PFSK-1 (cell line): ENCODE measurements around the gene PPP2R2C.

Source experiments
- FOXP2 ChIP-seq: optimal IDR thresholded peaks from 2 replicates; pipeline ENCODE3; 2011; ENCODE audit warnings: borderline replicate concordance, control low read depth, inconsistent platforms; ENCODE audit not compliant: insufficient read depth; ENCODE audit errors: extremely low read length, extremely low read depth
- POLR2AphosphoS5 ChIP-seq: IDR thresholded peaks from 2 replicates; pipeline ENCODE4 v1.6.1; 2012; ENCODE audit warnings: low read depth, mild to moderate bottlenecking, control low read depth, low read length, moderate library complexity
- SIN3A ChIP-seq: IDR thresholded peaks from 2 replicates; pipeline ENCODE4 v1.6.1; 2012; ENCODE audit warnings: mild to moderate bottlenecking, low read length, moderate library complexity, borderline replicate concordance; ENCODE audit not compliant: insufficient read depth
- TAF1 ChIP-seq: IDR thresholded peaks from 2 replicates; pipeline ENCODE4 v1.6.1; 2012; ENCODE audit warnings: low read length, control low read depth, borderline replicate concordance; ENCODE audit not compliant: insufficient read depth
- TF ChIP-seq, protein P1 (sequence below), 2 experiments: IDR thresholded peaks; 2 replicates each; pipeline versions ENCODE4 v1.6.1 to v1.8.0; 2011 to 2012; ENCODE audit warnings: low read depth in 2 of 2, low read length in 2 of 2, control low read depth in 1 of 2, inconsistent platforms in 1 of 2, mild to moderate bottlenecking in 1 of 2, moderate library complexity in 1 of 2; ENCODE audit not compliant: insufficient read depth in 1 of 2

The PPP2R2C gene

DNA sequence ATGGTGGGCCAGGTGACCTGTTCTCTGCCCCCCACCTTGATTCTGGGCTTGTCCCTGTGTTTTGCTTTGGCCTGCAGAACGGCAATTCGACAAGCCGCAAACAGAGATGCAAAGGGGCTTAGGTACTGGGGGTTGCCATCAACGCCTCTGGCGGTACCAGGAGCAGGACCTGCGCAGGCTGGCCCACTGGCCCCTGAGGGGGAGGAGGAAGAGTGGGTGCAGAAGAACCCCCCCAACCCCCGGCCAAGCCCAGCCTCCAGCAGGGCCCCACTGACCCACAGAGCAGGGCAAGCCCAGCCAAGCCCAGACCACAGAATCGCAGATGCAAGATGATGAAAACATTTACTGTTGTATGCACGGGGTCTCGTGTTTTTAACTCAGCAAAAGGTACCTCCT lies 89.4 kb downstream of the PPP2R2C start:
- TF ChIP-seq SIN3A (no peak), POLR2AphosphoS5 (no peak), TAF1 (no peak), FOXP2 (no peak)
- TF ChIP-seq, protein P1, sequence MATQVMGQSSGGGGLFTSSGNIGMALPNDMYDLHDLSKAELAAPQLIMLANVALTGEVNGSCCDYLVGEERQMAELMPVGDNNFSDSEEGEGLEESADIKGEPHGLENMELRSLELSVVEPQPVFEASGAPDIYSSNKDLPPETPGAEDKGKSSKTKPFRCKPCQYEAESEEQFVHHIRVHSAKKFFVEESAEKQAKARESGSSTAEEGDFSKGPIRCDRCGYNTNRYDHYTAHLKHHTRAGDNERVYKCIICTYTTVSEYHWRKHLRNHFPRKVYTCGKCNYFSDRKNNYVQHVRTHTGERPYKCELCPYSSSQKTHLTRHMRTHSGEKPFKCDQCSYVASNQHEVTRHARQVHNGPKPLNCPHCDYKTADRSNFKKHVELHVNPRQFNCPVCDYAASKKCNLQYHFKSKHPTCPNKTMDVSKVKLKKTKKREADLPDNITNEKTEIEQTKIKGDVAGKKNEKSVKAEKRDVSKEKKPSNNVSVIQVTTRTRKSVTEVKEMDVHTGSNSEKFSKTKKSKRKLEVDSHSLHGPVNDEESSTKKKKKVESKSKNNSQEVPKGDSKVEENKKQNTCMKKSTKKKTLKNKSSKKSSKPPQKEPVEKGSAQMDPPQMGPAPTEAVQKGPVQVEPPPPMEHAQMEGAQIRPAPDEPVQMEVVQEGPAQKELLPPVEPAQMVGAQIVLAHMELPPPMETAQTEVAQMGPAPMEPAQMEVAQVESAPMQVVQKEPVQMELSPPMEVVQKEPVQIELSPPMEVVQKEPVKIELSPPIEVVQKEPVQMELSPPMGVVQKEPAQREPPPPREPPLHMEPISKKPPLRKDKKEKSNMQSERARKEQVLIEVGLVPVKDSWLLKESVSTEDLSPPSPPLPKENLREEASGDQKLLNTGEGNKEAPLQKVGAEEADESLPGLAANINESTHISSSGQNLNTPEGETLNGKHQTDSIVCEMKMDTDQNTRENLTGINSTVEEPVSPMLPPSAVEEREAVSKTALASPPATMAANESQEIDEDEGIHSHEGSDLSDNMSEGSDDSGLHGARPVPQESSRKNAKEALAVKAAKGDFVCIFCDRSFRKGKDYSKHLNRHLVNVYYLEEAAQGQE (IDR thresholded peaks at IDR 0.05; ENCODE audit: insufficient read depth in 1 of 2, low read depth in 2 of 2, low read length in 2 of 2): no peak

DNA sequence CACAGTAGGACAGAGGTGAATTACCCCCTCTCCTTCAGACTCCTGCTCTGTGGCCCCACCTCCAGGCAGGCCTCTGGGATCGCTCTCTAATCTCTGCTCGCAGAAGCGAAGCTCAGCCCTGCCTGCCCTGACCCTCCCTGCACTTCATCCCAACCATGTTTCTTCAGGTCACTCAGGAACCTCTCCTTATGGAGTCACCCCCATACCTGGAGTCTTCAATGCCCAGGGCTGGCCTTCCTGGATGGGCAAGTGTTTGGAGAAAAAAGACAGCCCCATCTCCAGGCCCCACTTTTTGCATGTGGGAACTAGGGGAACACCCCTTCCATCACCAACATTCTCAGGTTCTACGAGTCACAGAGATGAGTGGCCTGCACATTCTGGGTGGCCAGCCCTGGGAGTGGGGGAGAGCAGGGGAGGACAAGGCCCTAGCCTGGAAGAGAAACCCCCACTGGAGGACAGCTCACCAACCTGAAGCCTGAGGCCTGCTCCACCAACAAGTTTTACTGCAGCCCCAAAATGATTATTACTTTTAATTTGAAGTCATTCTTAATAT lies 90.8 kb downstream of the PPP2R2C start:
- no peak for TF ChIP-seq SIN3A
- TF ChIP-seq FOXP2: no peak
- no peak for TF ChIP-seq TAF1
- TF ChIP-seq, protein P1 (IDR thresholded peaks at IDR 0.05; ENCODE audit: insufficient read depth in 1 of 2, low read depth in 2 of 2, low read length in 2 of 2): no peak
- TF ChIP-seq POLR2AphosphoS5: no peak

DNA sequence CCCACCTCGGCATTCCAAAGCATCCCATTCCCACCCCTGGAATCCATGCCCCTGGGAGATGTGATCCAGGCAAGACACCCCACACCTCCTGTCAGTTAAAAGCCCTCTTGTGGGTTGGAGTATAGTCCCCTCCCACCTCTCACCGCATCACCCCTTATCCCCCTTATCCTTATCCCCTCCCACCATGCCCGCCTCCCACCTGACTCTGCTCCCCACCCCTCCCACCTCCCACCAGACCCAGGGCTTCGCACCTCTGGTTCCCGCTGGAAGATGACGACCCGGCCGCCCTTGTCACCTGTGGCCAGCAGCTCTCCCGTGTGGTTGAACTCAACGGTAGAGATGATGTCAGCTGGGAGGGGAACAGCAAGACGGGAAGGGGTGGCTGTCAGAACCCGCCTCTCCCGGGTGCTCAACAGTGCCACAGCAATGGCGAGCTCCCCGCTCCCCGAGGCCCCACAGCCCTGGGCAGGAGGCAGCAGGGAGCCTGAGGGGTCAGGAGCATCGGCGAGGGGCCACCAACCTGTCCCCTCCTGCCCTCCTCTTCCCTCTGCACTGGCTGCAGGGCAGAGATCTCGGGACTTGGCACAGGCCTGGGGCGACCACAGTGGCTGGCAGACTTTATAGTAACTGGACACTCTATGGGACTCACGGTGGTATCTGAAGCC lies 91.5 kb downstream of the PPP2R2C start:
- TF ChIP-seq, protein P1 (IDR thresholded peaks at IDR 0.05; ENCODE audit: insufficient read depth in 1 of 2, low read depth in 2 of 2, low read length in 2 of 2): no peak
- TF ChIP-seq FOXP2 (no peak), SIN3A (no peak), TAF1 (no peak), POLR2AphosphoS5 (no peak)

DNA sequence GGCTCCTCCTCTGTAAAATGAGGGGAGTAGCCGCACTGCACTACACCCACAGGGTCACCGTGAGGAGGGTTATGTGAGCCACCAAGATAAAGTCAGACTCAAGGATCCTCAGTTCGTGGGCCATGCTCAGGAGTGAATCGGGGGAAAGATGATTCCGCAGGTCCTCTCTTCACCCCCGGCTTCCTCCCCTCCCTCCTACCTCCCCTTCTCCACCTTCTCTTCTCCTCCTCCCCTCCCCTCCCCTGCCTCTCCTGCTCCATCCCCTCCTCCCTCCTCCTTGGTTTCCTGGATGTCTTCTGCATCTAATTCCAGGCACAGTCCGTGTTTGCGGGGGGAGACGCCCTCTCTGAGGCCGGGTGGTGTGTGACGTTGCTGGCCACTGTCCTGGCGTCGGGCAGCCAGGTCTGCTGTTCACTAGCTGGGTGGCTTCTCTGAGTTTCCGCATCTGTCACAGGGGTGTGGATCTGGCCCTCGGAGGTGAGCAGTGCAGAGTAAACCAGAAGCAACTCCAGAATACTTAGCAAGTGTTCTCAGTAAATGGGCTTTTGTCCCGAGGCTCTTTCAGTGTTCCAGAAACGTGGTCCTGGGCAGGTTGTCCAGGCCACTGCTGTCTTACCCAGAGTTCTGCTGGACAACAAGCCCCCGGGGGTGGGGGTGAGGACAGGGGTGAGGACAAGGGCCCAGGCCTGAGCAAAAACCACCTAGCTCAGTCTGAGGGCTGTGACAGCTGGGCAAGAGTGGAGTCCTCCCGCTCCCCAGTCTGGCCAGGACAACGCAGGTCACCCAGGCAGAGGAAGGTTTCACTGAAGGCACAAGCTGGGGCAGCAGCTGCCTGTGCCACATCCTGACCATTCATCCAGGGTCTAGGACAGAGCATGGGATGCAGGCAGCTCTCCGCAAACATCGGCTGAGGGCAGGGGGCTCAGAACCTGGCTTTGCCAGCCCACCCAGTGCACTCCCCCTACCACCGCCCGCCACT lies 92.4 kb downstream of the PPP2R2C start:
- no peak for TF ChIP-seq SIN3A
- TF ChIP-seq, protein P1 (IDR thresholded peaks at IDR 0.05; ENCODE audit: insufficient read depth in 1 of 2, low read depth in 2 of 2, low read length in 2 of 2): no peak
- TF ChIP-seq FOXP2: no peak
- TF ChIP-seq TAF1: no peak
- TF ChIP-seq POLR2AphosphoS5: no peak
